ENCODE data around the gene ATP11A.

ATP11A gene

GRCh38 chr13:112689303-112690245 is at the start of gene ATP11A:
ATP11A (plus strand) TSS chr13:112690038; CDS start chr13:112690417, 379 bp downstream.
- Histone ChIP-seq H4K20me1 (ENCODE audit: insufficient read depth, low read length) (peaks cover 31% of the 10 kb centered on the region), H3K9me3 (ENCODE audit: insufficient read depth, low read length, severe bottlenecking) (no peaks in the 10 kb centered on the region), H3K9ac (ENCODE audit: low read depth, low read length) (peak within 1 kb of the TSS; percentile 93), H3K4me1 (ENCODE audit: insufficient read depth, low read length) (peaks cover 38% of the 10 kb centered on the region), H3K79me2 (ENCODE audit: insufficient read depth, low read length) (peaks cover 54% of the 10 kb centered on the region), H3K4me3 (ENCODE audit: low read depth in 1 of 2, low read length in 2 of 2) (peak within 1 kb of the TSS; percentile 92), H3K4me2 (ENCODE audit: insufficient read depth, low read length) (peak within 1 kb of the TSS; percentile 86), H3K36me3 (ENCODE audit: insufficient read depth, low read length) (0 out of 2 replicates have a peak, but pooled peaks cover 3% of the 10 kb centered on the region), H3K27me3 (ENCODE audit: insufficient read depth, low read length, poor library complexity) (no peaks in the 10 kb centered on the region), H2AFZ (ENCODE audit: low read depth, low read length) (peak within 1 kb of the TSS; percentile 96), H3K27ac (ENCODE audit: low read length) (peak within 1 kb of the TSS; percentile 83)
- ATAC-seq (ENCODE audit: insufficient read depth, low read depth) (peak; percentile 83), DNase-seq (peak; percentile 89)
- peak; percentile 37 for TF ChIP-seq CTCF (IDR thresholded peaks at IDR 0.05; ENCODE audit: borderline replicate concordance, extremely low read depth, low read length, poor library complexity, severe bottlenecking)
- TF ChIP-seq EZH2 (IDR thresholded peaks at IDR 0.05; ENCODE audit: borderline replicate concordance, low read depth, low read length, severe bottlenecking), result no peak

GRCh38 chr13:112641456-112642089 is 48.3 kb upstream of the ATP11A start:
- Histone ChIP-seq H3K9ac (ENCODE audit: low read depth, low read length) (no peak overlapping the region), H3K4me3 (ENCODE audit: low read depth in 1 of 2, low read length in 2 of 2) (no peak overlapping the region)

GRCh38 chr13:112642090-112642460 is 47.8 kb upstream of the ATP11A start:
- ATAC-seq (ENCODE audit: insufficient read depth, low read depth) (no peak), DNase-seq (no peak)
- Histone ChIP-seq H3K79me2 (ENCODE audit: insufficient read depth, low read length) (no peaks in the 10 kb centered on the region), H3K4me3 (ENCODE audit: low read depth in 1 of 2, low read length in 2 of 2) (no peak overlapping the region), H3K27ac (ENCODE audit: low read length) (no peak overlapping the region), H3K4me1 (ENCODE audit: insufficient read depth, low read length) (no peaks in the 10 kb centered on the region), H3K27me3 (ENCODE audit: insufficient read depth, low read length, poor library complexity) (no peaks in the 10 kb centered on the region), H3K9me3 (ENCODE audit: insufficient read depth, low read length, severe bottlenecking) (no peaks in the 10 kb centered on the region), H3K36me3 (ENCODE audit: insufficient read depth, low read length) (no peaks in the 10 kb centered on the region), H4K20me1 (ENCODE audit: insufficient read depth, low read length) (no peaks in the 10 kb centered on the region), H3K4me2 (ENCODE audit: insufficient read depth, low read length) (no peak overlapping the region), H3K9ac (ENCODE audit: low read depth, low read length) (no peak overlapping the region), H2AFZ (ENCODE audit: low read depth, low read length) (no peak overlapping the region)
- TF ChIP-seq EZH2 (IDR thresholded peaks at IDR 0.05; ENCODE audit: borderline replicate concordance, low read depth, low read length, severe bottlenecking), result no peak
- no peak for TF ChIP-seq CTCF (IDR thresholded peaks at IDR 0.05; ENCODE audit: borderline replicate concordance, extremely low read depth, low read length, poor library complexity, severe bottlenecking)

More at GRCh38 chr13:112641456-112642089, 48.3 kb upstream of the ATP11A start:
- Histone ChIP-seq H3K79me2 (ENCODE audit: insufficient read depth, low read length) (no peaks in the 10 kb centered on the region), H3K27ac (ENCODE audit: low read length) (no peak overlapping the region), H3K4me1 (ENCODE audit: insufficient read depth, low read length) (no peaks in the 10 kb centered on the region), H3K36me3 (ENCODE audit: insufficient read depth, low read length) (no peaks in the 10 kb centered on the region), H4K20me1 (ENCODE audit: insufficient read depth, low read length) (no peaks in the 10 kb centered on the region), H3K4me2 (ENCODE audit: insufficient read depth, low read length) (no peak overlapping the region), H2AFZ (ENCODE audit: low read depth, low read length) (no peak overlapping the region), H3K9me3 (ENCODE audit: insufficient read depth, low read length, severe bottlenecking) (no peaks in the 10 kb centered on the region), H3K27me3 (ENCODE audit: insufficient read depth, low read length, poor library complexity) (no peaks in the 10 kb centered on the region)
- no peak for TF ChIP-seq EZH2 (IDR thresholded peaks at IDR 0.05; ENCODE audit: borderline replicate concordance, low read depth, low read length, severe bottlenecking)
- no peak for TF ChIP-seq CTCF (IDR thresholded peaks at IDR 0.05; ENCODE audit: borderline replicate concordance, extremely low read depth, low read length, poor library complexity, severe bottlenecking)
- ATAC-seq (ENCODE audit: insufficient read depth, low read depth), result no peak
- no peak for DNase-seq

All from DND-41 (cell line).